D721Med (cell line): ENCODE results near the gene LASP1NB.
"Not testable (repeated sequence)": the region's sequence is repeated elsewhere in the genome, so short reads cannot be mapped to it uniquely, and the experiment has no call there.

ENCODE experiments used
- DNase-seq: peaks from one replicate; pipeline ENCODE4 v3.0.0; 2011; ENCODE audit warnings: low spot score; ENCODE audit not compliant: insufficient read length
- FAIRE-seq: peaks from 2 replicates; lab custom pipeline; 2011; peaks lifted over from hg19 to GRCh38; lab: Jason Lieb, UNC
- TF ChIP-seq, protein P1 (sequence below): IDR thresholded peaks from 2 replicates; pipeline ENCODE4 v1.5.1; 2012; ENCODE audit warnings: mild to moderate bottlenecking, control low read depth; ENCODE audit not compliant: insufficient read depth; ENCODE audit errors: missing control alignments

The LASP1NB gene

DNA sequence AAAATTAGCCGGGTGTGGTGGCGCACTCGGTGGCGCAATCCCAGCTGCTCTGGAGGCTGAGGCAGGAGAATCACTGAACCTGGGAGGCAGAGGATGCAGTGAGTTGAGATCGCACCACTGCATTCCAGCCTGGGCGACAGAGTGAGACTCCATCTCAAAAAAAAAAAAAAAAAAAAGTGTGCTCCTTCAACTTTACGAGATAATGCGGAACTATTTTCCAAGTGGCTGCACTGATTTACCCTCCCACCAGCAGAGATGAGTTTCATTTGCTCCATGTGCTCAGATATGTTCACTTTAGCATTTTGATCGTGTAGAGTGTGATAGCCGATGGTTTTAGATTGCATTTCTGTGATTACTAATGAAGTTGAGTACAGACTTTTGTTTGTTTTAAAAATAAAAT, 20.0 kb upstream of the LASP1NB start:
- FAIRE-seq (no peak), DNase-seq (no peak)
- TF ChIP-seq, protein P1, sequence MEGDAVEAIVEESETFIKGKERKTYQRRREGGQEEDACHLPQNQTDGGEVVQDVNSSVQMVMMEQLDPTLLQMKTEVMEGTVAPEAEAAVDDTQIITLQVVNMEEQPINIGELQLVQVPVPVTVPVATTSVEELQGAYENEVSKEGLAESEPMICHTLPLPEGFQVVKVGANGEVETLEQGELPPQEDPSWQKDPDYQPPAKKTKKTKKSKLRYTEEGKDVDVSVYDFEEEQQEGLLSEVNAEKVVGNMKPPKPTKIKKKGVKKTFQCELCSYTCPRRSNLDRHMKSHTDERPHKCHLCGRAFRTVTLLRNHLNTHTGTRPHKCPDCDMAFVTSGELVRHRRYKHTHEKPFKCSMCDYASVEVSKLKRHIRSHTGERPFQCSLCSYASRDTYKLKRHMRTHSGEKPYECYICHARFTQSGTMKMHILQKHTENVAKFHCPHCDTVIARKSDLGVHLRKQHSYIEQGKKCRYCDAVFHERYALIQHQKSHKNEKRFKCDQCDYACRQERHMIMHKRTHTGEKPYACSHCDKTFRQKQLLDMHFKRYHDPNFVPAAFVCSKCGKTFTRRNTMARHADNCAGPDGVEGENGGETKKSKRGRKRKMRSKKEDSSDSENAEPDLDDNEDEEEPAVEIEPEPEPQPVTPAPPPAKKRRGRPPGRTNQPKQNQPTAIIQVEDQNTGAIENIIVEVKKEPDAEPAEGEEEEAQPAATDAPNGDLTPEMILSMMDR: no peak

DNA sequence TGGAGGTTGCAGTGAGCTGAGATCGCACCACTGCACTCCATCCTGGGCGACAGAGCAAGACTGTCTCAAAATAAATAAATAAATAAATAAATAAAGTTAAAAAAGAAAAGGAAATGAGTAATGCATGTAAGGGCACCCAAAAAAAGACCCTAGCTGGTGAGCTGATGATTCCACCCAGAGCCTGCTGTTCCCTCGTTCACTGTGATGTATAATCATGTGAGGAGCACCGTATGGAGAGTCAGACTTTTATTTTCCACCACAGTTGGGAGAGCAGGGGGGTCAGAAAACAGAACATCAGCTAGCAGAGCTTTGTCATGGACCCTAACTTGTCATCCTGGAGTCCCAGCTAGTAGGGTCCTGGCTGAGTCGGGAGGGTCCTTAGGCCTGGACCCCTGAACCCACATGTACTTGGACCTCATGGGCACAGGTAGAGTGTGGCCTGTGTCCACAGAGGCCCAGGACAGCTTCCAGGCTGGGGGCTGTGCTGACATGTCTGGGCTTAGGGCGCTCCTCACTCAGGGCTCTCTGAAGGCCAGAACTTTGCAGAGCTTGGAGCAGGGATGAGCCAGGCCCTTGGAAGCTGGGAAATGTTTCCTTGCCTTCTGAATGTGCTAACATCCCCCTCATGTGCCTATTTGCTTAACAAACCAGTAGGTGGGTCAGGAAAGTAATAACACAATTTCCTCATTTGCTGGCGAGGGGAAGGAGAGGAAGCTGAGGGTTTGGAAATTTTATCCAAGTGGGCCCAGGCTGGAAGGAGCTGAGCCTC, 18.8 kb upstream of the LASP1NB start:
- TF ChIP-seq, protein P1: no peak
- FAIRE-seq: no peak

DNA sequence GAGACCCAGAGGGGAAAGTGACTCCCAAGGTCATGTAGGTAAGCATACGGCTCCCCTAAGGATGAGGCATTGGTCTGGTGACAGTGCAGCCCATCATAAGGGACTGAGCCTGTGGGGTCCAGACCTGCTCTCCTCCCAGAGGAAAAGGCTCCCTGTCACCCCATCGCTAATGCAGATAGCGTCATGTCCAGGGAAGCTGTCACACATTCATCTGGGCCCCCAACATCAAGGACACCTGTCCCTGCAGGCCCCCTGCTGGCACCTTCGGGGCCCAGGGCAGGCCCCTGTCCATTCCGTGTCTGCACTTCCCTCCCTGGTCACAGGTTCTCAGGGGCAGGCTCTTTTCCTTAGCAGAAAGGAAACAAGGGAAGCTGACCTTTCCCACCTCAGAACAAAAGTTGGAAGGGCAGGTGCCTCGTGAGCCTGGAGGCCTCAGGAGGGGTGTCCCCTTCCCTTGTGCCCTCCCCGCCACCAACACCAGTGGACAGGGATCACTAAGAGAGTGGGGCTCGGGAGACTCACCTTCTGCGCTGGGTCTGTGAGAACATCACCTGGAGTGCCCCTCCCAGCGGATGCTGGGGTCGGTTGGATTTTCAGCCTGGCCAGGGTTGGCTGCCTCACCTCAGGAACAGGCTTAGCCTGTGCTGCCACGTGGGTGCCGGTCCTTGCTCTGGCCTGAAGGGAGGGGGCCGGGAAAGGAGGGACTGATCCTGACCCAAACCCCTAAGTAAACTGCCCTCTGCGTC, 17.3 kb upstream of the LASP1NB start:
- TF ChIP-seq, protein P1: no peak
- no peak for FAIRE-seq
- DNase-seq: no peak

More for the DNA sequence above, 18.8 kb upstream of the LASP1NB start:
- no peak for DNase-seq

GRCh38 chr17:38908676-38909181, 16.7 kb upstream of the LASP1NB start:
- TF ChIP-seq, protein P1: no peak
- no peak for FAIRE-seq

DNA sequence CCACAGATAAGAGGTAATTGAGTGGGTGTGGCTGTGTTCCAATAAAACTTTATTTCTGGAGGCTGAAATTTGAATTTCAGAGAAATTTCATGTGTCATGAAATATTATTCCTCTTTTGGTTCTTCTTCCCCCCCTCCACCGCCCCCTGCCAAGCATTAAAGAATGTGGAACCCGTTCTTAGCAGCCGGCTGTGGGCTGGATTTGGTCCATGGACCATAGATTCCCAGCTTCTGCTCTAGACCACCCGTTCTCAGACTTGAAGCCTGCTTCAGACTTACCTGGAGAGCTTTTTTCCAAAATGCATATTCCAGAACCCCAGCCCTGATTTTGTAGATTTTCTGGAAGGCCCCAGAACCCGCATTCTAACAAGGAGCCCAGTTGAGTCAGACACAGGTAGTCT, 15.1 kb upstream of the LASP1NB start:
- FAIRE-seq (no peak), DNase-seq (no peak)
- TF ChIP-seq, protein P1: no peak

More at GRCh38 chr17:38908676-38909181, 16.7 kb upstream of the LASP1NB start:
- DNase-seq: no peak

DNA sequence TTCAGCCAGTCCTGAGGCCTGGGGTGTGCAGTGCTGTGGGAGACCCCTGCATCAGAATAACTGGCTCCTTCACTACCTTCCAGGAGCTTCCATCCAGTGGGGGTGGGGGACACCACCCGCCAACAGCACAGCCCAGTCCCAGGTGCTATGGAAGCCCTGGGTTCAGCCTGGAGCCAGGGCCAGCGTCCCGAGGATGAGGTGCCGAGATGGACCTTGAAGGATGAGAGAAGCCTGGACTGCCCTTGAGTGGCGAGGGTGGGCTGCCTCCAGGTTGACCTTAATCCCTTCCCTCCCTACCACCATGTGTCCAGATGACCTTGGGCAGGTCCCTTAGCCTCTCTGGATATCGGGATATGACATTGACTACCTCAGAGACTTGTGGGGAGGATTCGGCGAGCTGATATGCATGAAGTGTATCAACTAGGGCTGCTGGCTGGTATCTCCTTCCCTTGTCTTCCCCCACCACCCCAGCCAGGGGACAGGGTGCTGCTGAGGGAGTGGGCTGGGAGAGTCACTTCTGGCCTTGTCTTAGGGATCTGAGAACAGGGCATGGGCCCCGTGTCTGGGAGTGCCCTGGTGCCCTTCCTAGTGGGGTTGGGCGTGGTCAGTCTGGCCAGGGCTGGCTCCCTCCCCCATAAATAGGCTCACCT, 14.2 kb upstream of the LASP1NB start:
- no peak for DNase-seq
- no peak for FAIRE-seq
- TF ChIP-seq, protein P1: no peak

DNA sequence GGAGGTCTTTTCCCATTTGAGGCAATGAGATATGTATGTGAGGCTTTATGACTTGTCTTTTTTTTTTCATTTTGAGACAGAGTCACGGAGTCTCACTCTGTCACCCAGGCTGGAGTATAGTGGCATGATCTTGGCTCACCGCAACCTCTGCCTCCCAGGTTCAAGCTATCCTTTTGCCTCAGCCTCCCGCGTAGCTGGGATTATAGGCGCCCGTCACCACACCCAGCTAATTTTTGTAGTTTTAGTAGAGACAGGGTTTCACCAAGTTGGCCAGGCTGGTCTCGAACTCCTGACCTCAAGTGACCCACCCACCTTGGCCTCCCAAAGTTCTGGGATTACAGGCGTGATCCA, 13.7 kb upstream of the LASP1NB start:
- not testable (repeated sequence) for FAIRE-seq, DNase-seq
